DLD1 (cell line): Measurements from ENCODE around the gene SMS.

Experiments
- in situ Hi-C: cut with HindIII; loops from 2 replicates; pipeline ENCODE4 v1.10.0; 2017; ENCODE audit warnings: low sequenced_read_pairs

The SMS gene

GRCh38 chrX:22035236-22035635, 94.7 kb downstream of the SMS start:
- in situ Hi-C loops: no loop called here

- in situ Hi-C loops: no loop called here
Measured at GRCh38 chrX:22037225-22037624, 96.7 kb downstream of the SMS start.

GRCh38 chrX:22037911-22038537, 97.5 kb downstream of the SMS start:
- in situ Hi-C loops: no loop called here

- in situ Hi-C loops: no loop called here
Measured at GRCh38 chrX:22039541-22039940, 99.0 kb downstream of the SMS start.

GRCh38 chrX:22040184-22040583, 99.7 kb downstream of the SMS start:
- in situ Hi-C loops: no loop called here

GRCh38 chrX:22041907-22042530, 101.5 kb downstream of the SMS start:
- in situ Hi-C loops: no loop called here

- in situ Hi-C loops: no loop called here
Measured at GRCh38 chrX:22043872-22044271, 103.4 kb downstream of the SMS start.
